Bronchial epithelial cell (primary cell): ENCODE data around the gene MTR. TPM values are rescaled to one million over a fixed set of nuclear protein-coding genes. Genes with fewer than 3 reads are reported as not detected.

Source experiments
- DNase-seq: peaks from one replicate; pipeline ENCODE4 v3.0.0-alpha.2; 2010; ENCODE audit warnings: low read depth
- FAIRE-seq: peaks from 2 replicates; lab custom pipeline; 2011; peaks lifted over from hg19 to GRCh38; lab: Jason Lieb, UNC
- H3K27me3 ChIP-seq: 2 replicates; pipeline ENCODE4 v1.5.1; 2011; ENCODE audit warnings: low read length; ENCODE audit not compliant: control insufficient read depth, insufficient read depth
- H3K36me3 ChIP-seq: 2 replicates; pipeline ENCODE4 v1.5.1; 2011; ENCODE audit warnings: low read length; ENCODE audit not compliant: control insufficient read depth, insufficient read depth
- H3K4me3 ChIP-seq: 2 replicates; pipeline ENCODE4 v1.5.1; 2011; ENCODE audit warnings: mild to moderate bottlenecking, low read depth, low read length, control low read depth
- total RNA-seq: library from RNA; depleted of rRNA; stranded (reverse); fragments of >200 nt; gene quantifications from 2 replicates; pipeline ENCODE4 v1.2.1, GENCODE V29; 2014
- TF ChIP-seq, protein P1 (sequence below): IDR thresholded peaks from 2 replicates; pipeline ENCODE4 v1.5.1; 2011; ENCODE audit warnings: mild to moderate bottlenecking, moderate library complexity, low read length, control low read depth, inconsistent platforms; ENCODE audit not compliant: insufficient read depth, severe bottlenecking

Gene MTR
- total RNA-seq, 1 donor from 2014 or later = 13.4 TPM

DNA sequence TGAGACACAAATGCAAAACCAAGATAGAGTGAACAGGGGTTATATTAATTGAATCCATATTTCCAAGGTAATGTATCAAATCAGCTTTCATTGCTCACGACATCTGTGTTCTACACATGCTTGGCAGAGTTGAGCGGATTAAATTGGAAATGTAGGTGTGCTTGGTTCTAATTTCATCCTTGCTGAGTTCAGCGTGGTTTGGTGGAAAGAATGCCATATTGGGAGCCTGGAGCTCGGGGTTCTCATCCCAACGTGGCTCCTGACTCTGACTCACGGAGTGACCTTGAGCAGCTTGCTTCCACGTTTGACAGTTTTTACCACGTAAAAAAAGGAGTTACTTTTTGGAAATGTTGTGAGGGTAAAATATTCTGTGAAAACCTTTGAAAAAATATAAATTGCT, 92.0 kb downstream of the MTR start:
- peaks cover 17% of the 10 kb centered on the region for H3K36me3 ChIP-seq
- TF ChIP-seq, protein P1, sequence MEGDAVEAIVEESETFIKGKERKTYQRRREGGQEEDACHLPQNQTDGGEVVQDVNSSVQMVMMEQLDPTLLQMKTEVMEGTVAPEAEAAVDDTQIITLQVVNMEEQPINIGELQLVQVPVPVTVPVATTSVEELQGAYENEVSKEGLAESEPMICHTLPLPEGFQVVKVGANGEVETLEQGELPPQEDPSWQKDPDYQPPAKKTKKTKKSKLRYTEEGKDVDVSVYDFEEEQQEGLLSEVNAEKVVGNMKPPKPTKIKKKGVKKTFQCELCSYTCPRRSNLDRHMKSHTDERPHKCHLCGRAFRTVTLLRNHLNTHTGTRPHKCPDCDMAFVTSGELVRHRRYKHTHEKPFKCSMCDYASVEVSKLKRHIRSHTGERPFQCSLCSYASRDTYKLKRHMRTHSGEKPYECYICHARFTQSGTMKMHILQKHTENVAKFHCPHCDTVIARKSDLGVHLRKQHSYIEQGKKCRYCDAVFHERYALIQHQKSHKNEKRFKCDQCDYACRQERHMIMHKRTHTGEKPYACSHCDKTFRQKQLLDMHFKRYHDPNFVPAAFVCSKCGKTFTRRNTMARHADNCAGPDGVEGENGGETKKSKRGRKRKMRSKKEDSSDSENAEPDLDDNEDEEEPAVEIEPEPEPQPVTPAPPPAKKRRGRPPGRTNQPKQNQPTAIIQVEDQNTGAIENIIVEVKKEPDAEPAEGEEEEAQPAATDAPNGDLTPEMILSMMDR = no peak
- FAIRE-seq (no peak), DNase-seq (no peak)
- no peak overlapping the region for H3K4me3 ChIP-seq
- no peaks in the 10 kb centered on the region for H3K27me3 ChIP-seq

DNA sequence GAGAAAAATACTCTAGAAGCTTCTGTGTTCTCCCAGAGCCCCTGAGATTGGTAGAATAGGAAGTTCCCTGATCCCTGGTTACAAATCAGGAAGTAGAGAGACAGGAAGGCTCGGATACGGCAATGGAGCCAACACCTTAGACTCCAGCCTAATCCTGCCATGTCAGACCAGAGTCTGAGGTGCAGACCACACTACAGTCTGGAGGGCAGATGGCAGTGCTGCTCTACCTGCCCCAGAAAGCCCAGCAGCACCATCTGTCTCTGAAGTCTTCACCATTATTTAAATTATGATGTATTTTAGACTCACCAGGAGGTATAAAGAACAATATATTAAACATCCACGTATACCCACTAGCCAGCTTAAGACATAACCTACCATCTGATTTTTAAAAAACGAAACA, 93.0 kb downstream of the MTR start:
- TF ChIP-seq, protein P1 = no peak
- H3K36me3 ChIP-seq = peaks cover 20% of the 10 kb centered on the region
- FAIRE-seq = no peak

DNA sequence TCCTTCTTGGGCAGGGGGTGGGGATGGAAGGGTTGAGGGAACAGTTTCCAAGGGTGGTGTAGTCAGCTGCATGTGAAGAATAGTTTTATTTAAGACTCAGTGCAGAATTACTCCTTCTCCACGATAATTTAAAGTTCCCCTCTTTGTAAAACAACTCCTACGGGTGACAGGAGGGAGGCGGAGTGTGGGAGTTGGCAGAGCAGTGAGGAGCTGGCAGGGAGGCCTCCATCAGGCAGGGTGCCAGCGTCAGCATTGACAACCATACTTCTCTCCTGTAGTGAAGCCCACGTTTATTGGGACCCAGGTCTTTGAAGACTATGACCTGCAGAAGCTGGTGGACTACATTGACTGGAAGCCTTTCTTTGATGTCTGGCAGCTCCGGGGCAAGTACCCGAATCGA, 93.8 kb downstream of the MTR start:
- TF ChIP-seq, protein P1 = no peak
- Histone ChIP-seq H3K27me3 (no peaks in the 10 kb centered on the region), H3K36me3 (peaks cover 20% of the 10 kb centered on the region), H3K4me3 (no peak overlapping the region)
- FAIRE-seq = no peak
- DNase-seq = no peak

More for the DNA sequence above, 93.0 kb downstream of the MTR start:
- no peaks in the 10 kb centered on the region for H3K27me3 ChIP-seq
- no peak overlapping the region for H3K4me3 ChIP-seq
- no peak for DNase-seq

DNA sequence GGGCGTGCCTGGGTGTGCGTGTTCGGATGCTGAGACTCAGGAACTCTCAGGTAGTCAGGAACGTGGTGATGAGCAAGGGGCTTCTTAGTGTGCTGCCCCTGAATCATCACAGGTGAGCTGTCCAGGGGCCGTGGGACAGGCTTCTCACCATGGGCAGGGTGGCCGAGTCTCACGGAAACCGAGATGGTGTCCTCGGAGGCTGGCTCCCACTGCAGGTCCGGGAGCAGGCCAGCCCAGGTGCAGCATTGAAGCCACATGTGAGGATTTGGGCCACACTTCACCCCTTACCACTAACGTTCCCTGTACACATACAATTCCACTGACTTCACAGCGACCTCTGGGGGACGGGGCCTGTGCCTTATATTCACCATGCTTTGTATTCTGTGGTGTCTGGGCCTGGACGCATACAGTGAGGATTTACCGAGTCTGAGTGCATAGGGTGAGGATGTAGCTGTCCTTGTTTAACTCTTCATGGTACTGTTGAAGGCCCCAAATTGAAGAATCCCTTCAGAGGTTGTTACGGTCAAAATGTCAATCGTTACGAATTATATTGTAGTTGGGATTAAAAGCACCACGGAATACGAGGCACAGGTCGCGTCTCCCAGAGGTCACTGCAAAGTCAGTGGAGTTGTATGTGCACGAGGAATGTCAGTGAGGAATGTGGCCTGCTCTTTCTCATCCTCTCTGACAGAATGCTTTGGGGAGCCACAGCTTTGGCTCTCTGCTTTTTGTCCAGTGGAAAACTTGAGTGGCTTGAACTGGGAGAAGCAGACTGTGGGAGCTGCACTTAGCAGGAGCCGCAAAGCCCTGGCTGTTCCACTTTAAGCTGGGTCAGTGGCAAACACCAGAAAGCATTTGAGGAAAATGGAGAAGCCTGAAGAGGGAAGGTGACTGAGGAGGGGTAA, 95.3 kb downstream of the MTR start:
- no peak for FAIRE-seq
- DNase-seq = no peak
- Histone ChIP-seq H3K27me3 (no peaks in the 10 kb centered on the region), H3K4me3 (no peak overlapping the region), H3K36me3 (peaks cover 25% of the 10 kb centered on the region)
- TF ChIP-seq, protein P1 = no peak

DNA sequence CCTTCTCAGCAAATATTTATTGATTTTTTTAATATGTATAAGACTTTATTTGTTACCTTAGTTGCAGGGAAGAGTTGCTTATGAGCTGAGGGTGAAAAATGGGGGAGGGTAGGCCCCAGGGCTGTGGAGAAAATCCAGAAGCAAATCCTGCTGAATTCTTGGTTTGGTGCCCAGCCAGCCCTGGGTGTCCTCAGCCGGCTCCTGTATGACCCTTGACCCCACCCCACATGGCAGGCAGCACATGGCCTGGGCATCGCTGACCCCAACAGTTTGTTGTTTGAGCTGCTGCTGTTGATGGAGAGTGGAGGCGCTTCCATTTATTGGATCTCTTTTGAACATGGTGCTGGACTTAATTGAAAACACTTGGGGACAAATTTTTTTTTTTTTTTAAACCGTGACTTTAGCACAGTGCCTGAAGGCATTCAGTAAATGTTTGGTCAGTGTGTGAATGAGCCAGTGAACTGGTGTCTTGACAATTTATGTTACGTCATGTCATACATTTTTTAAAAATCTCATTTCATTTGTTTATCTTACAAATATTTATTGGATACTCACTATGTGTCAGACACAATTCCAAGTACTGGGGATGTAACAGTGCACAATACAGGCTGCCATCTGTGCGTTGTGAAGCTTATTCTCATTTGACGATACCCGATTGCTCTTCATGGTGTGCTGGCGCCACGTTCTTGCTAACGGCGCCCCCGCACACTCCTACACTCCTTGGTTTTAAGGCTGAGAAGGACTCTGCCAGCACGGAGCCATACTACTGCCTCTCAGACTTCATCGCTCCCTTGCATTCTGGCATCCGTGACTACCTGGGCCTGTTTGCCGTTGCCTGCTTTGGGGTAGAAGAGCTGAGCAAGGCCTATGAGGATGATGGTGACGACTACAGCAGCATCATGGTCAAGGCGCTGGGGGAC, 98.8 kb downstream of the MTR start:
- TF ChIP-seq, protein P1 = no peak
- Histone ChIP-seq H3K27me3 (no peaks in the 10 kb centered on the region), H3K4me3 (no peak overlapping the region), H3K36me3 (peaks cover 19% of the 10 kb centered on the region)
- FAIRE-seq (no peak), DNase-seq (no peak)
